UCSD-AML1 (cell line): ENCODE measurements around the gene MAP3K4.
"Not testable (repeated sequence)": the region's sequence is repeated elsewhere in the genome, so short reads cannot be mapped to it uniquely, and the experiment has no call there.

Experiments
- DNase-seq: peaks from one replicate; lab custom pipeline; 2025; ENCODE audit not compliant: unreplicated experiment; lab: John Stamatoyannopoulos, UW

The MAP3K4 gene

DNA sequence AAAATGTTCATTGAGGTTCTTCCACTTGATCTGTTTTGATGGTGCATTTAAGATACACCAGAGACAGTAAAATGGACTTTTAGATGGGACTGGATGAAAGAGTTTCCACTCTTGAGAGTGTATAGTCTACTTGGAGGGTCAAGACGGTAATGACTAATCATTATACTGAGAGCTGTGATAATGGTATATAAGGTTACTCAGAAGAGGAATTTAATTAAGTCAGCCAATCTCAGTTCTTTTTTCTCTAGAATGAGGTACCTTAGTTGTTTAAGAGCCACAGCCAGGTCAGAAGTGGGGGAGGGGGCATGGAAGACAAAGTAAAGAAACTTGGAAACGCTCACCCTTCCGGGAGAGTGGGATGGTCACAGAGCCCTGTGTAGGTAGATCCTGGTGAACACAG lies 123.9 kb downstream of the MAP3K4 start:
- no peak for DNase-seq

DNA sequence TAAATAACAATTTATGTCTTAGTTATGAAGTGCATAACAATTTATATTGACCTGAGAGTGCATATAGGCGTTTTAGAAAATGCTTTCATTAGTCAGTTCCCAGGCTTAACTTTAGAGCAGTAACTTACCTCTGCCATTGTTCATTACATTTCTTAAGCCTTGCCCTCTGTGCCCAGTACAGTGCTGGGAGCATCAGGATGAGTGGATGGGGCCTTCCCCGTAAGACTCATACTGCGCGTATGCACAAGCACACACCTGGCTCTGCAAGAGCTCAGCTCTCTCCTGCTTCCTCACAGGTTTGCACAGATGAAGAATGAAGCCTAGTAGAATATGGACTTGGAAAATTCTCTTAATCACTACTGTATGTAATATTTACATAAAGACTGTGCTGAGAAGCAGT lies 125.0 kb downstream of the MAP3K4 start:
- no peak for DNase-seq

DNA sequence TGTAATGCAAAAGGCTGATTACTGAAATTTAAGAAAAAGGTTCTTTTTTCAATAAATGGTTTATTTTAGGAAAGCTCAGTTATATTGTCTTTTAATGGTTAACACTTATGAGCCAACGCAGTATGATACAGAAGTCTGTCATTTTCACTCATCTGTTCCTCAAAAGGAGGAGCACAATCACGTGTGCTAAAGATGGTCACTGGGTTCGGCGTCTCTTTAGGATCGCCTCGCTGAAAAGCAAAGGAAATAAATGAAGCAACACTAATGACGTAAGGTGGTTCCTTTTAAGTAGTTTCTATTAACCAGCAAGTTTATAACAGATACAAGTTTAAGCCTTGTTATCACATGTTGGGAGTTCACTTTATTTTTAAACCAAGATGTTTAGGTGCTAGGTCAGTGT lies 125.7 kb downstream of the MAP3K4 start:
- DNase-seq, result no peak

DNA sequence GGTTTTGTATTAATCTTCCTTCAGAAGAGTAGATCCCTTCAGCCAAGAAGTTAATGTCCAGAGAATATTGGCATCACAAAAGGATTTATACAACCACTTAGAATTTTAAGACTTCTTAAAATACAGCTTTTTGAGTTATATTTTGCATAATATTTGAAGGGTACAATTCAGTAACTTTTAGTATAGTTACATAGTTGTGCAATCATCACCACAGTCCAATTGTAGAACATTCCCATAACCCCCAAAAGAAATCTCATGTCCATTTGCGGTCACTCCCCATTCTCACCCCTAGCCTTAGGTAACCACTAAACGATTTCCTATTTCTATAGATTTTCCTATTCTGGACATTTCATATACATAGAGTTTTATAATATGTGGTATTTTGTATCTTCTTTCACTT lies 126.4 kb downstream of the MAP3K4 start:
- no peak for DNase-seq

- DNase-seq, result not testable (repeated sequence)
Observed at GRCh38 chr6:161123319-161123718, 131.8 kb downstream of the MAP3K4 start.

- no peak for DNase-seq
Observed at GRCh38 chr6:161125591-161125990, 134.0 kb downstream of the MAP3K4 start.

DNA sequence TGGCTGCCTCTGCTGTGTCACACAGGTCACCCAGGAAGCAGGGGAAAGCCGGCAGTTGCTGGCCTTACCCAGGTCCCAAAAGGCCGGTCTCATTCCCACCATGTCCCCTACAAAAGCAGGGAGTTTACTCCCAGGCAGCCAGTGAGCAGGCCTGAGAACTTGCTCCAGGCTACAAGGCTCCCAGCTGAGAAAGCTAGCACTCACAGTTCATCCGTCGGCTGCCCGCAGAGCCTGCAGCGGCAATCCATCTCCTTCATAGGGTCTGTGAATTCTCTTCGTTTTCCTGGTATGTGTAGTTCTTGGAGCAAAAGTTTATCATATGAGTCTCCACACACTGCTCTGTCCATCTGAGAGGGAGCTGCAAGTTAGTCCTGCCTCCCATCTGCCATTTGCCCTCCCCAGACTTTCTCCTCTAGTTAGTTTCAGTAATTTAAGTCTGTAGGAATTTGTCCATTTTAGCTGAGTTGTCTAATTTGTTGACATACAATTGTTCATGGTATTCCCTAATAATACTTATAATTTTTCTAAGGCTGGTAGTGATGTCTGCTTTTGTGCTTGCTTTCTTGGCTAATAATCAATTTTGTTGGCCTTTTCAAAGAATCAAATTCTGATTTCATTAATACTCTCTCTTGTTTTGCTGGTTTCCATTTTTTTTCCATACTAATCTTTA lies 135.6 kb downstream of the MAP3K4 start:
- no peak for DNase-seq

DNA sequence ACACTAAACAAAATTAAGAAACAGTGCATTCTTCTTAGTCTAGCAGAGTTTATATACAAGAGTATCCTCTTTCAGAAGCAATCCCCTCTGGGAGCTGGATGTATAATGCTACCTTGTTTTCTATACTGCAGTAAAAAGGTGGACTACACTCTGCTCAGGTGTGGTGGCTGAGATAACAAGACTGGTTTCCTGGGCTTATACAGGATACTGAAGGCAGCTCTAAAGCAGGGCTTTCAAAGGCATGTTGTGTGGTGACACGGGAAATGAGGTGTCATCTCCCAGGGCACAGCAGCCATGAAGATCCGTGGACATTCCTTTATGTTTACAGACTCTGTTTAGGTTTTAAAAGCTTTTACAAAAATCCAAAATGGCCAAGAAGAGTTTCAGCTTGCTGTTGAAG lies 136.7 kb downstream of the MAP3K4 start:
- no peak for DNase-seq

DNA sequence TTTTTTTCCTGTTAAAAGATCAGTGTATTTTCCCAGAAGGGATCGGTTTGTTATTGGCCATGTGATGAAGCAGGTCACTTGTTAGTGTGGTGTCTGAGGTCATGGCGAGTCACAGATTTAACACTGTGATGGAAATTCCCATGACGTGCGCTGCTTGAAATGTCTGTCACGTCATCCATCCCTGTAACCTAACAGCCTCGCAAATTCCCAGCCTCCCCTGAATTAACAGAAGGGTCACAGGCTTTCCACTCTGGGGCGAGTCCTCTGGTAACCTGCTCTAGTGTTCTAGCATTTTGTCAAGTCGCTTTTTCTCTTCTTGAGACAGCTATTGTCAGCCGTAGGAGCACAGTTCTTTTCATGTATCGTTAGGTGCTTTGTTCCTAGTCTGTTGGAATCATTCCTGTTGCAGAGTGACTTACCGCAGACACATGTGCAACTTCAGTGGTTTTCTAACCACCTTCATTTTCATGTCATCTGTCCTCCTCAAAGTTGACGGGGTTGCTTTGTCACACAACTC lies 137.2 kb downstream of the MAP3K4 start:
- DNase-seq, result no peak

DNA sequence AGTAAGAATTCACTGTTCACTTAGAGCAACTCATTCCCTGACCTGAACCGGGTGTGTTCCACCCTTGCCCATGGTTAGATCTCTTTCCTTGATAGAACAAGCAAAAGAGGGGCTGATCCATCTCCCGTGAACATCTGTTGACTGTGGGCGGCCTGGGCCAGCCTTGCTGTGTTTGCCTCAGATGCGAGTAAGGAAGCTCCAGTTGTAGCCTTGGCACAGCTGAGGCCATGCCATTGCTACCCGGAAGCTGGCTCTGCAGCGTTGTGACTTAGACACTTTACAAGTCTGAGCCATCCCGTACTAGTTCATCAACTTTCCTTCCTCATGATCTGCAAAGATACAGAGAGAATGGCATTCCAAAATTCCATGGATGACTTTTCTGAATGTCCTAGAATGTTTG lies 139.0 kb downstream of the MAP3K4 start:
- no peak for DNase-seq

- no peak for DNase-seq
Observed at GRCh38 chr6:161130967-161131766, 139.6 kb downstream of the MAP3K4 start.

- no peak for DNase-seq
Observed at GRCh38 chr6:161132384-161132783, 140.8 kb downstream of the MAP3K4 start.

DNA sequence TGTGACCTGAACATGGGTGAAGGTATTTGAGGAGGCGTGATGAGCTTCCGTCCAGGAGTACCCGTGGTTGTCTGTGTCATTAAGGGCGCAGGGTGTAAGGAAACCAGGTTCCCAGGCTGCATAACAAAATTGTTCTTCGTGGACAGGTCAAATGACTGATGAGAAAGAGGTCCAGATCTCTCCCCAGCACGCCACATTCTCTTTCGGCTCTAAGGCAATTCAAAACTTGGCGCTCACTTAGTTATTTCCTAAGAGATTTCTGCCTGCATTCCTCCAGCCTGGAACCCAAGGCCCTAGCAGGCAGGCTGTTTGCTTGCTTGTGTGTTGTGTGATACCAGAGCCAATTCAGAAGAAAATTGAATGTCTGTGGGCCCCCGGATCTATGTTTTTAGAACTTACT lies 142.4 kb downstream of the MAP3K4 start:
- no peak for DNase-seq

GRCh38 chr6:161134550-161135298 lies 143.2 kb downstream of the MAP3K4 start:
- no peak for DNase-seq

DNA sequence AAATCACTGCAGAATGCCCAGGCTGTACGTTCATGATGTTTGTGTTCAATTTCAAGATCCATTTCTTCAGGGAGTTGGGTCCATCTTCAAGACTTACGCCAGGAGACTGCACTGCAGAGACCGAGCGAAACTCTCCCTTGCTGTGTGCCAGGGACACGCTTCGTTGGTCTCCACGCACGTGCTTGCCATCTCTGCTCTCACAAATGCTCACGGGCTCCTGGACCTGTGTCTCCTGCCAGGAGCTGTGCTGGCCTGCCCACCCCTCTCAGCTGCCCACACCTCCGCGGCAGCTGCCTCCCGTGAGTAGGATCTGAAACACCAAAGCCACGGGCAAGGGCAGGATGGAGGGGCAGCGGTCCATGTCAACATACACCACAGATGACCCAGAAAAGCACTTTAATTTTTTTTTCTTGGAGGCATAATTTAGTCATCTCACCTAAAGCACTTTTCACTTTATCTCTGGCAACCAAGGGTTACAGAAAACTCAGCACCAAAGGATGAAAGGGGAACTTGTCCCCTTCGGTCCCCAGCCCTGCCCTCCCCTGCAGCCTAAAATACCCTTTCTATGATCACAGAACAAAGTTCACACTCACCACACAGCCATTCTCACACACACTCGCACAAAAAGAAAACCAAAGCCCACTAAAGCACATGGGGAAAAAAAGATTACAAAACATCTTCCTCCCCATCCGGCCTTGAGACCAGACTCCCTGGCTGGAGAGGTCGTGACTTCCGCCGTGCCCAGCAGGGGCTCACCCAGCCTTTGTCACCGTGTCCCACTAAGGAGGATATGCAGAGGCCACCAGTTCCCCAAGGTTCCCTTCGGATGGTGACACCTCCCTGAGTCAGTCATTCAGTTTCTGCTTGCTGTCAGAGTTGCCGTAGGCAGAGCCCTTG lies 144.4 kb downstream of the MAP3K4 start:
- DNase-seq, result peak; percentile 63

- DNase-seq, result no peak
Observed at GRCh38 chr6:161136655-161137054, 145.1 kb downstream of the MAP3K4 start.

GRCh38 chr6:161137320-161137719 lies 145.8 kb downstream of the MAP3K4 start:
- DNase-seq, result no peak

DNA sequence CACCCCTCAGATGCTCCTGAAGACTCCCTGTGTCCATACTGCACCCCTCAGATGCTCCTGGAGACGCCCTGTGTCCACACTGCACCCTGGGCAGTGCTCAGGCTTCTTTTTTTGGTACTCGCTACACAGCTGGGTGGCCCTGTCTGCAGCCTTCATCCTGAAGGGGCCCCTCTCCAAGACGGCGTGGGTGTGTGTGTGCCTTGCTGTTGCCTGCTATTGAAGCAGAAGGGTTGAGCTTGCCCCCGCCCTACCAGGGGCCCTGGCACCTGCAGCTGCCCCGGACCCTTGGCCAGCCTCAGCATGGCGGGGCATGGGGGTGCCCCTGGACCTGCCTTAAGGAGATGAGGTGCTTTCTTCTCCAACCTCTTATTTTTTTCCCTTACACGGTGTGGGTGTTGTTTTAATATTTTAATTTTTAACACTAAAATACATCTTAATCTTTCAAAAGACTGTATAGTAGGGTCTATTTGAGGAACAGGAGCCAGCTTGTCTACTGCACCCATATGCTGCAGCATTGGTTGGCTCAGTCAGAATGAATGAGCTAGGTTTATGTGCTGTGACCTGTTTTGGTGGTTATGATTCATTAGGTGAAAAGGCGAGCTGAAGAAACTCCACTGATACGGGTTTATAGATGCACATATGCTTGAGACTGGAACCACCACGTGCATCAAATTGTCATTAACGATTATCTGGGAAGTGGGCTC lies 146.4 kb downstream of the MAP3K4 start:
- no peak for DNase-seq

GRCh38 chr6:161138543-161139303 lies 147.2 kb downstream of the MAP3K4 start:
- DNase-seq, result no peak
